Activated effector memory CD4-positive, alpha-beta T cell treated with Interleukin-2 at 50 U/mL for 16 hours (primary cell): ENCODE results near the gene ACER2.
"Not testable (repeated sequence)": the region's sequence is repeated elsewhere in the genome, so short reads cannot be mapped to it uniquely, and the experiment has no call there.

Source experiments
- DNase-seq: peaks from one replicate; pipeline ENCODE4 v3.0.0-alpha.2; 2020

The ACER2 gene

GRCh38 chr9:19409401-19410194, 789 bp downstream of the ACER2 start:
- no peak for DNase-seq

GRCh38 chr9:19410195-19410503, 1.3 kb downstream of the ACER2 start:
- DNase-seq, result no peak

- DNase-seq, result no peak
These were observed 1.8 kb downstream of the ACER2 start for GRCh38 chr9:19410594-19410993.

- DNase-seq, result no peak
These were observed 2.5 kb downstream of the ACER2 start for GRCh38 chr9:19411316-19411715.

- not testable (repeated sequence) for DNase-seq
These were observed 4.6 kb downstream of the ACER2 start for GRCh38 chr9:19413456-19413855.

GRCh38 chr9:19416143-19416542, 7.3 kb downstream of the ACER2 start:
- no peak for DNase-seq

GRCh38 chr9:19420877-19421276, 12.1 kb downstream of the ACER2 start:
- DNase-seq, result no peak

- no peak for DNase-seq
These were observed 14.4 kb downstream of the ACER2 start for GRCh38 chr9:19423163-19423562.

- no peak for DNase-seq
These were observed 15.5 kb downstream of the ACER2 start for GRCh38 chr9:19424176-19424779.

- DNase-seq, result no peak
These were observed 20.8 kb downstream of the ACER2 start for GRCh38 chr9:19429595-19429994.

- DNase-seq, result no peak
These were observed 21.5 kb downstream of the ACER2 start for GRCh38 chr9:19430201-19430760.

GRCh38 chr9:19431361-19432171, 22.8 kb downstream of the ACER2 start:
- no peak for DNase-seq

GRCh38 chr9:19432473-19432872, 23.7 kb downstream of the ACER2 start:
- DNase-seq, result no peak

GRCh38 chr9:19433729-19434128, 24.9 kb downstream of the ACER2 start:
- not testable (repeated sequence) for DNase-seq

- DNase-seq, result no peak
These were observed 31.6 kb downstream of the ACER2 start for GRCh38 chr9:19440376-19440775.

- no peak for DNase-seq
These were observed 32.2 kb downstream of the ACER2 start for GRCh38 chr9:19440823-19441580.

- no peak for DNase-seq
These were observed 32.9 kb downstream of the ACER2 start for GRCh38 chr9:19441730-19442129.

- no peak for DNase-seq
These were observed 33.4 kb downstream of the ACER2 start for GRCh38 chr9:19442240-19442639.

- no peak for DNase-seq
These were observed 36.6 kb downstream of the ACER2 start for GRCh38 chr9:19445452-19445851.

GRCh38 chr9:19446361-19446861, 37.6 kb downstream of the ACER2 start:
- no peak for DNase-seq

- no peak for DNase-seq
These were observed 42.7 kb downstream of the ACER2 start for GRCh38 chr9:19451240-19452087.

GRCh38 chr9:19456426-19456825, 47.6 kb downstream of the ACER2 start:
- no peak for DNase-seq
